NCI-H1105 treated with DMSO at 0.1 percent for 48 hours (cell line): ENCODE measurements around the gene KDM1B.
"Not testable (repeated sequence)": the region's sequence is repeated elsewhere in the genome, so short reads cannot be mapped to it uniquely, and the experiment has no call there.

Experiments
- DNase-seq: peaks from one replicate; lab custom pipeline; 2025; lab: John Stamatoyannopoulos, UW

Gene KDM1B

DNA sequence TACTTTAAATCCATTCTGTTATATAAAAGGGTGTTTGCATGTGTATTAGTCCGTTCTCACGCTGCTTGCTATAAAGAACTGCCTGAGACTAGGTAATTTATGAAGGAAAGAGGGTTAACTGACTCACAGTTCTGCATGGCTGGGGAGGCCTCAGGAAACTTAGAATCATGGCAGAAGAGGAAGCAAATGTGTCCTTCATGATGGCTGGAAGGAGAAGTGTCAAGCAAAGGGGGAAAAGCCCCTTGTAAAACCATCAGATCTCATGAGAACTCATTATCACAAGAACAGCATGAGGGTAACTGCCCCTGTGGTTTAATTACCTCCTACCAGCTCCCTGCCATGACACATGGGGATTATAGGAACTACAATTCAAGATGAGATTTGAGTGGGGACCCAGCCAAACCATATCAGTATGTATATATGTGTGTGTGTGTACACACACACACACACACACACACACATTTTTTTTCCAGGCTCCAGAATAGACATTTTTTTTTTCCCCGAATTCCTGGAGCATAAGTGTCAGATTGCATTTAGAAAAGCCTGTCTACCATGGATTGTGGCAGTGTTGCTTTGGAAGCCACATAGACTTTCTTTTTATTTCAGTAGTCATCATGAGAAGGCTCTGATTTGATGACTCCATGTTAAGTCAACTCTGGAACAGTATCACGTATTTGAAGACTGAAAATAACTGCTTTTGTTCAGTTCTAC, 31.5 kb downstream of the KDM1B start:
- no peak for DNase-seq

DNA sequence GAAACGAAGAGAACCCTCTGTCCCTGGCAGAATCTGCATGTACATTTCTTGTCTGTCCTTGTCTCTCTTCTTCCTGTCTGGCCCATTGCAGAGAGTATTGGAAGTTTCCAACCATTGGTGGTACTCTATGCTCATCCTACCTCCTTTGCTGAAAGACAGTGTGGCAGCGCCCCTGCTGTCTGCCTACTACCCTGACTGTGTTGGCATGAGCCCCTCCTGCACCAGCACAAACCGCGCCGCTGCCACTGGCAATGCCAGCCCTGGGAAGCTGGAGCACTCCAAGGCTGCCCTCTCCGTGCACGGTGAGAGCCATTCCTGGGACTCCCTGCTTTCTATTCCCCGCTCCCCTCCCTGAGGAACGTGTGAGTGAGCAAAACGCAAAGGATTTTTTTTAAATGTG, 32.5 kb downstream of the KDM1B start:
- no peak for DNase-seq

DNA sequence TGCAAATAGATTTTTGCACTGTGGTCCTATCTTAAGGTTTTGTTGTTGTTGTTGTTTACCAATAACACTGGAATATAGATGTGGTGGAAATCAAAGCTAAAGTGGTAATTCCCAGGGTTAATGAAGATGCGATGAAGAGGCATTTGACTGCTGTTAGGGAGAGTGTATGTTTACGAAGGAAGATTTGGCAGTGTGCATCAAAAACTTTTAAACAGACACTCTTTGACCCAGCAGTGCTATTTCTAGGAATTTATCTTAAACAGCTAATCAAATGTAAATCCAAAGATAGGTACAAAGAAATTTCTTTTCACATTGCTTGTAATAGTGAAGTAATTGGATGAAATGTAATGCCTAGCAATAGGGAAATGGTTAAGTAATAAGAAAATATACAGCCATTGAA, 34.0 kb downstream of the KDM1B start:
- no peak for DNase-seq

DNA sequence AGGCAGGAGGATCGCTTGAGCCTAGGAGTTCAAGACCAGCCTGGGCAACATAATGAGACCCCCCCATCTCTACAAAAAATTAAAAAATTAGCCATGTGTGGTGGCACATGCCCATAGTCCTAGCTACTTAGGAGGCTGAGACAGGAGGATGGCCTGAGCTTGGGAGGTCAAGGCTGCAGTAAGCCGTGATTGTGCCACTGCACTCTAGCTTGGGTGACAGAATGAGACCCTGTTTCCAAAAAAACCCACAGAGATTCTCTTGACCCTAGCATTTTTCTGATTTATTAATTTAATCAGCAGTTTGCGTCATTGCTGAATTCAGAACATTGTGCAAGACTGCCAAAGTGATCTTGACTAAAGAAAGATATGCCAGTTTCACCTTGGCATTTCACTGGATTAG, 36.8 kb downstream of the KDM1B start:
- DNase-seq = no peak

DNA sequence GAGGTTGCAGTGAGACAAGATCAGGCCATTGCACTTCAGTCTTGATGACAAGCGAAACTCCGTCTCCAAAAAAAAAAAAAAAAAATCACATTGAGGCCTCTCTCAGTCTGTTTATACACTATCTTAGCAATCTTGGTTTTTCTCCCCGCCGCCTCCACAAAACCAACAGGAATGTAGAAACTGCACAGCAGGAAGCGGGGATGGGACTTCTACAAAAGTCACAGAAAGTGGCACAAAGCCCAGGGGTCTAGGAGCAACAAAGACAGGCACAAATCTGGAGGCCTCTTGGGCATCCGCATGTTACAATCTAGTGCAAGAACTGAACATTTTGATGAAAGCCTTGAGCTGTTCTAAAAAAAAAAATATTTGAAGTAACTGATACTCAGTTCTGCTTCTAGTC, 48.6 kb downstream of the KDM1B start:
- DNase-seq = no peak

DNA sequence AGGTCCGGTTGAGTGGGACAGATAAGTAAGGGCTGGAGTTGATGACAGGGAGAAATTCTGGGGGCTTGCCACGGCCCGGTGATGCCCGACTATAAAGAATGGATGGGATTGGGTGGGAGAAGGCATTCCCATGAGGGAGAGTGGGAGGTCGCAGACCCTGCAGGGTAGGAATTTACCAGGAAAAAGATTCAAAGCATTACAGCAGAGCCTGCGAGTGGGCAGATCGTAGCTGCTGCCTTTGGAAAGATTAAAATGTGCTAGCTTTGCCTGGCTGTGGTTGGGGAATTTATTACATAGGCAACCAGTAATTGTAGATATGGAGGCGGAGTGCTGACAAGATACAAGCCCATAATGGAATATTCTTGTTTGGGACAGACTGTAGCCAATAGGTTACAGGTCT, 49.5 kb downstream of the KDM1B start:
- no peak for DNase-seq

DNA sequence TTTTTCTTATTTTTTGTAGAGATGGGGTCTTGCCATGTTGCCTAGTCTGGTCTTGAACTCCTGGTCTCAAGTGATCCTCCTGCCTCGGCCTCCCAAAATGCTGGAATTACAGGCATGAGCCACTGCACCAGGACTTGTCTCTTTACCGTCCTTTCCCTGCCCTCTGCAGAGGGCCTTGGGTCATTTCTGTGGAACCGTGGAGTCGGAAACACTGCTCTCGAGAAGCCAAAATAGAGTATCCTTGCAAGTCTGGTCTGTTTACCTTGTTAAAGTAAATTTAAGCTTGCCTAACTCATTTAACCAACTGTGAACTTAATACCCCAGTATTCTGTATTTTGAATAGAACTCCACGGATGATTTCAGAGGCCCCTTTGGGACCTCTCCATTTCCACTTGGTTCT, 51.4 kb downstream of the KDM1B start:
- no peak for DNase-seq

DNA sequence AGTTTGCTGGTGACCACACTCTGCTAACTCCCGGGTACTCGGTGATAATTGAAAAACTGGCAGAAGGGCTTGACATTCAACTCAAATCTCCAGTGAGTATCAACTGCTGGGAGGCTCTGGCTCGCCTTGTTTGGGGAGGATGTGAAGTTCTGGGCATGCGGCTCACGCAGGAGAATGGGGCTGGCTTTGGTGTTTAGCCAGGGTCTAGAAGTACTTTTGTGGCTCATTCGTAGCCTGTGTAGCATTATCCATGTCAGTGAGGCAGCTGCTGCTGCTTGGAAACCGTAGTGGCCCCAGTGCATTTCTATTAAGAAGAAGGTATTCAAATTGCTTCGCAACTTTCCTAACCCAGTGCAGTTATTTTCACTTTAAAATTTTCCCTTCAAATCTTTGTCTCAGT, 52.2 kb downstream of the KDM1B start:
- DNase-seq = peak; percentile 75

DNA sequence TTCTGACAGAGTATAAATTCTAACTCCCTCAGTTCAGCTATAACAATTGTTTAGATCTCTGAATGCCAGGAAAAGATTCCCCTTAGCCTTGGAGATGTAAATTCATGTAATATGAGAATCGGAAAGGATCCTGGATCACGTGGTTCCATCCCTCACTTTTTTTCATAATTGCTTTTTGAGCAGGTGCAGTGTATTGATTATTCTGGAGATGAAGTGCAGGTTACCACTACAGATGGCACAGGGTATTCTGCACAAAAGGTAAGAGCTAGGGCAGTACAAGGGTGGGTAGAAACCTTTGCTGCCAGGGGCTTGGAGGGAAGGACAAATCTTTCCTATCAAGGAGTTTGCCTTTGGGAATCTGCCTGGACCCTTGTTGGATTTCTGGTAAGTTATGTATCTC, 52.7 kb downstream of the KDM1B start:
- DNase-seq = peak; percentile 98

DNA sequence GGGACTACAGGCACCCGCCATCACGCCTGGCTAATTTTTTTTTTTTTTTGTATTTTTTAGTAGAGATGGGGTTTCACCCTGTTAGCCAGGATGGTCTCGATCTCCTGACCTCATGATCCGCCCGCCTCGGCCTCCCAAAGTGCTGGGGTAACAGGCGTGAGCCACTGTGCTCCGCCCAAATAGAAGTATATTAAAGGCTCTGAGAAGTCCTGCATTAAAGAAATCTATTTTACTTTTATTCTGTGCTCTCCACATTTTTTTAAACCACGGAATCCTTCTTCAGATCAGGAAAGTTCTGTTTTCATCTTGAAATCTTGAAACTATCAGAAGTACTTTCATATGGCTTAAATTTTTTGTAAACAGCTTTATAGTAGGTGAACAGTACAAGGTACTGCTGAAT, 53.6 kb downstream of the KDM1B start:
- DNase-seq = not testable (repeated sequence)

DNA sequence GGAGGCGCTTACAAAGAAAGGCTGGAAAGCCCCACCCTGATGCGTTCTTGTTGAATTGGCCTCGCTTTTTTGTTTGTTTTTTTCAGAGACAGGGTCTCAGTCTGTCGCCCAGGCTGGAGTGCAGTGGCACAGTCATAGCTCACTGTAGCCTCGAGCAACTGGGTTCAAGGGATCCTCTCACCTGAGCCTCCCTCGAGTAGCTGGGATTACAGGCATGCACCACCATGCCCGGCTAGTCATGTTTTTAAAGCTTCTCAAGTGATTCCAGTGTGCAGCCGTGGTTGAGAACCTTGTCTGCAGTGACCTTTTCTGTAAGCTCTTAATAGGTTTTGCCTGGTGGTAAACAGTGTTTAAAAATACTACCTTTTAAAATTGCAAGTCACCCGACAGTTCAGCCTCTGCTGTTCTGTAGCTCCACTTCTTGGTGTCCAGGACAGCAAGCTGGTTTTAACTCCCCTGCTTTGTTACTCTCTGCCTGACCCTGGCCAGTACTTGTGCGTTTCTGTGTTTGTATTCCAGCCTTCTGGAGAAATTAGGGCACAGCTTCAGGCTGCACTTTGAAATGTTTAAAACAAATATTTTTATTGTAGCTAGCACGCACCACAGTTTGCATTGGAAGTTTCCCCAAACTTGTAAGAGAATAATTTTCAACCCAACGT, 54.4 kb downstream of the KDM1B start:
- DNase-seq = no peak

DNA sequence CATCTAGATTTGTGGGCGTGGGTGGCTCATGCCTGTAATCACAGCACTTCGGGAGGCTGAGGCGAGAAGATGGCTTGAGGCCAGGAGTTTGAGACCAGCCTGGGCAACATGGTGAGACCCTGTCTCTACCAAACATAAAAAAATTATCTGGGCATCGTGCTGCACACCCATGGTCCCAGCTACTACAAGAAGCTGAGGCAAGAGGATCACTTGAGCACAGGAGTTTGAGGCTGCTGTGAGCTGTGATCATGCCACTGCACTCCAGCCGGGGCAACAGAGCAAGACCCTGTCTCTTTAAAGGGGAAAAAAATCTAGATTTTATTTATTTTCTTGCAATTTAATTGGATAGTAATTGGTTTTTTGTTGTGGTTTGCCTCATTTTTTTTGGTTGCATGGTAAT, 55.5 kb downstream of the KDM1B start:
- DNase-seq = no peak

DNA sequence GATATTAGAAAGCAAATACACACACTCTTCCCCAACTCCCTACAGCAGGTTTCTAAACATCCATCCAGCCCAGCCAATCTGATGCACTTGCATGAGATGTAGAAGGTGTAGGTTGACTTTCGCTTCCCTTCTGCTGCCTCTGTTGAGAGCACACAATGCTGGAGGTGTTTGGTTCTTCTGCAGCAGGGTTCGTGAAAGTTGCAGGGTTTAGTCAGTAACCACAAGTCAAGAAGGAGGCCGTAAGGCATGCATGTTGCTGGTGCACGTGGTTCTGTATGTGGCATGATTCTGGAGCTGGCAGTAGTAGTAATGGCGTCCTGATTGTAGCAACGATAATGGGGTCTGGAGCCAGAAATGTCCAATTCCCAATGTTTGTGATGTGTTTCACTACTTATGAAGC, 56.1 kb downstream of the KDM1B start:
- DNase-seq = no peak

DNA sequence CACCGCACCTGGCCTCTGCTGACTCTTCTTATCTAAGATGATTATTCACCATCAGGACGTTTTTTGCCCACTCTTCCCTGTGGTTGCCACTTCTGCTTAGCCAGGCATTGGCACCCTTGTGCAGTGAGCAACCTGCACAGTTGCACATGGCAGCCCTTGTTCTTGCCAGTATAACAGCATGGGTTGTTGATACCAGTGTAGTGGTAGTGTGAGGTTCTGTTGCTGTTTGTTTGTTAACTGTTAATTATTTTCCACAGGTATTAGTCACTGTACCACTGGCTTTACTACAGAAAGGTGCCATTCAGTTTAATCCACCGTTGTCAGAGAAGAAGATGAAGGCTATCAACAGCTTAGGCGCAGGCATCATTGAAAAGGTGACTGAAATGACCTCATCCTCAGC, 57.0 kb downstream of the KDM1B start:
- DNase-seq = no peak

DNA sequence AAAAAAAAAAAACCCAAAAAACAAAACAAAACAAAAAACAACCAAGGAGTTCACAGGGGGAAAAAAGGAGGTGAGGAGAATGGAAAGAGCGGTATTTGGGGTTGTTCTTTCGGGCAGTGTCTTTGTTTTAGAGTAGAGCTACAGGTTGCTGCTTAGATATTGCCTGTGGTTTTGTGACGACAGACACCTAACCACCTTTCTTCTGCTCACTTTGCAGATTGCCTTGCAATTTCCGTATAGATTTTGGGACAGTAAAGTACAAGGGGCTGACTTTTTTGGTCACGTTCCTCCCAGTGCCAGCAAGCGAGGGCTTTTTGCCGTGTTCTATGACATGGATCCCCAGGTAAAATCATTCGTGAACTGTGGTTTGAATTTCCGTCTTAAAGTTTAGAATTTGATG, 58.2 kb downstream of the KDM1B start:
- DNase-seq = no peak

DNA sequence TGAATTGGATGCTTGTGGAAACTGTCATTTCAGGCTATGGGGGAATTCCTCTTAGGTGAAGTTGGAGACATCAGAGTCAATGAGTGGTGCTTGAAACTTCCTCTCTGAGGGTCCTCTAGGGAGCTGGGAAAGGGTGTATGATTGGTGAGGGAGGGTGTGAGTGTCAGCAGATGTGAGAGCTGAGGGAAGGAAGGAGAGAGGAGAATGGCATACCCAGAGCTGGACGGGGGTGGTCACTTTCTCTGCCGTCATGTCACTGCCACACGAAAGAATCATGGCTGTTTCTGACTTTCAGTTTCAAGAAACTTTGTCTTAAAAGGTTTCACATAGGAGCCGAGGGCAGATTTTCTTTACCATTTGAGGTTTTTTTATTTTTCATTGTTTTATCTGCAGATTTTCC, 58.8 kb downstream of the KDM1B start:
- DNase-seq = no peak

DNA sequence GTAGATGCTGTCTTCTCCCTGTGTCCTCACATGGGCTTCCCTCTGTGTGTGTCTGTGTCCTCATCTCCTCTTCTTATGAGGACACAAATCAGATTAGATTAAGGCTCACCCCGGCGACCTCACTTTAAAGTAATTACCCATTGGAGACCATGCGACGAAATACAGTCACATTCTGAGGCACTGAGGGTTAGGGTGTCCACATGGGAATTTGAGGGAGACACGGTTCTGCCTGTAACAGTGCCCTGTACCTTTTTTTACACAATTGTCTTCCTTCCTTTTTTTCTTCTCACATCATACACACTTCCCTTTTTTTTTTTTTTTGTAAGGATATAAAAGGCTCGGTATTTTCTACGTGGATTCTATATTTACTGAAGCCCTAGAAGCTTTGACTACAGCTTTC, 60.2 kb downstream of the KDM1B start:
- no peak for DNase-seq

DNA sequence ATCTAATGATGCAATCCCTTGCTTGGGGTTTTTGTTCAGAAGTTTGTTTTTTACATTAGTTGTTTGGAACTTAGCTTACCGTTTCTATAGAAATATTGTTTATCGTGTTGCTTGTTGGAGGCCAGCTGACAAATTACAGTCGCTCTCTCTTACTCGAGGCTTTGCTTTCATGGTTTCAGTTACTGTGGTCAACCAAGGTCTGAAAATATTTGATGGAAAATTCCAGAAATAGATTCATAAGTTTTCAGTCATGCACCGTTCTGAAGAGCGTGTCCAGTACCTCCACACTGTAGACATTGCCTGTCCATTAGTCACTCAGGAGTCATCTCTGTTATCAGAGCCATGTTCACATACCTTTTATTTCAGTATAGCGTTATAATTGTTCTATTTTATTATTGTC, 61.2 kb downstream of the KDM1B start:
- DNase-seq = no peak

DNA sequence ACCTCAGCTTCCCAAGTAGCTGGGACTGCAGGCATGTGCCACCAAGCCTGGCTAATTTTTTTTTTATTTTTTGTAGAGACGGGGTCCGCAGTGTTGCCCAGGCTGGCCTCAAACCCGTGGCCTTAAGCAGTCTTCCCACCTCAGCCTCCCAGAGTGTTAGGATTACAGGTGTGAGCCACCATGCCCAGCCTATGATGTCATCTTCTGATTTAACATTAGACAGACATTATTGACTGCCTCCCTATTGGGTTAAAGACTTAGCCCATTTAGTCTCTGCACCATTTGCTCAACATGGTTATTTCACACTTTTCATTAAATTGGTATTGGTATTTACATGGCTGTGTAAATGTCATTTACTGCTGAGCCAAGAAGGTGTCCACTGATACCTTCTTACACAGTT, 63.0 kb downstream of the KDM1B start:
- DNase-seq = no peak

DNA sequence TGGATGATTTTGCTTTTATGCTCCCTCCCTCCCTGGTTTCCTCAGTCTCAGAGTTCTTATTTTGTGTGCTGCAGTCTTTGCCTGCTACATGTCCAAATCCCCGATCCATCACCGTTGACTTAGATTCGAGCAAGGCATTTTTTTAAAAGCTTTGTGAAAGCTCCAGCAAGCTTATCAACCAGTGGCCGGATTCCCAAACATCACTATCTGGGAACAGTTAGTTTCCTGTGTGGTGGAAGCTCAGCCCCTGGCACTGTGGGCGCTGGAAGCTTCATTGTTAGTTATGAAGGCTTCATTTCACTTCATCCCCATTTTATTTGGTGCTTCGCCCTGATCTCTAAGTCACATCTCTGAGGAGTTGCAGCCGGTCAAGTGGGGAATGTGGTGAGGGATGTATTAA, 64.4 kb downstream of the KDM1B start:
- no peak for DNase-seq

DNA sequence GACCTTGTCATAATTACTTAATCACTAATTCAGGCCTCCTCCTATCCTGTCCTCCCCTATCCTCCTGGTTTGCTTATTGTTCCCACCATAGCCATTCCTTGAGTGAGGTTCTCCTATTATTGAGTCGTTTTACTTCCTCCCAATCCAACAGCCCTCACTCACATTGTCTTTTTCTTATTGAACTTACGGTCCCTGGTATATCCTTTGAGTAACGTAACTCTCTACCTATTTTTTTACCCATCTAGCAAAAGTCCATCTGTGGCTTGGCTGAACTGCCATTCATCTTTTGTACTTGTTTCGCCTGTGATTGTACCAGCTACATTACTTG, 66.0 kb downstream of the KDM1B start:
- DNase-seq = no peak

DNA sequence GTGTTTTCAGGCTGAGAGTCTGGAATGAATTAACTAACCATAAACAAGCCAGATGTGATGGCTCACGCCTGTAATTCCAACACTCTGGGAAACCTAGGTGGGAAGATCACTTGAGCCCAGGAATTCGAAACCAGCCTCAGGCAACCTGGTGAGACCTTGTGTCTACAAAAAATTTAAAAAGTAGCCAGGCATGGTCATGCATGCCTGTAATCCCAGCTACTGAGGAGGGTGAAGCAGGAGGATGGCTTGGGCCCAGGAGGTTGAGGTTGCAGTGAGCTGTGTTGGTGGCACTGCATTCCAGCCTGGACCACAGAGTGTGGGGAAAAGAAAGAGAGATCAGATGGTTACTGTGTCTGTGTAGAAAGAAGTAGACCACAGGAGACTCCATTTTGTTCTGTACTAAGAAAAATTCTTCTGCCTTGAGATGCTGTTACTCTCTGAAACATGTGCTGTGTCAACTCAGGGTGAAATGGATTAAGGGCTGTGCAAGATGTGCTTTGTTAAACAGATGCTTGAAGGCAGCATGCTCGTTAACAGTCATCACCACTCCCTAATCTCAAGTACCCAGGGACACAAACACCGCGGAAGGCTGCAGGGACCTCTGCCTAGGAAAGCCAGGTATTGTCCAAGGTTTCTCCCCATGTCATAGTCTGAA, 71.4 kb downstream of the KDM1B start:
- not testable (repeated sequence) for DNase-seq

DNA sequence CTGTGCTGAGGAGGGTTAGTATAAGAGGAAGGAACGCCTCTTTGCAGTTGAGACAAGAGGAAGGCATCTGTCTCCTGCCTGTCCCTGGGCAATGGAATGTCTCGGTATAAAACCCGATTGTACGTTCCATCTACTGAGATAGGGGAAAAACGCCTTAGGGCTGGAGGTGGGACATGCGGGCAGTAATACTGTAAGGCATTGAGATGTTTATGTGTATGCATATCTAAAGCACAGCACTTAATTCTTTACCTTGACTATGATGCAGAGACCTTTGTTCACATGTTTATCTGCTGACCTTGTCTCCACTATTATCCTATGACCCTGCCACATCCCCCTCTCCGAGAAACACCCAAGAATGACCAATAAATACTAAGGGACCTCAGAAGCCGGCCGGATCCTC, 71.9 kb downstream of the KDM1B start:
- not testable (repeated sequence) for DNase-seq

DNA sequence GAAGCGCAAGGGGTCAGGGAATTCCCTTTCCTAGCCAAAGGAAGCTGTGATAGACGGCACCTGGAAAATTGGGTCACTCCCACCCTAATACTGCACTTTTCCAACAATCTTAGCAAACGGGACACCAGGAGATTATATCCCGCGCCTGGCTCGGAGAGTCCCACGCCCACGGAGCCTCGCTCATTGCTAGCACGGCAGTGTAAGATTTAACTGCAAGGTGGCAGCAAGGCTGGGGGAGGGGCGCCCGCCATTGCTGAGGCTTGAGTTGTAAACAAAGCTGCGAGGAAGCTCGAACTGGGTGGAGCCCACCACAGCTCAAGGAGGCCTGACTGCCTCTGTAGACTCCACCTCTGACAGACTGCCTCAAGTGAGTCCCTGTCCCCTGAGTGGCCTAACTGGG, 73.4 kb downstream of the KDM1B start:
- not testable (repeated sequence) for DNase-seq
